ENCODE results near the gene TAF11. TPM values are rescaled to one million over a fixed set of nuclear protein-coding genes. Genes with fewer than 3 reads are reported as not detected.

Gene TAF11
- total RNA-seq, 2 donors from 2014 or later: 17.1 to 19.0 TPM

GRCh38 chr6:34877869-34878485 is 9.9 kb downstream of the TAF11 start:
- peaks cover 57% of the 10 kb centered on the region for H3K36me3 ChIP-seq
- H3K27ac ChIP-seq: no peak overlapping the region
- H3K4me3 ChIP-seq: no peak overlapping the region
- H3K9me3 ChIP-seq: no peaks in the 10 kb centered on the region
- no peak for DNase-seq (ENCODE audit: low spot score)
- TF ChIP-seq, protein P1, sequence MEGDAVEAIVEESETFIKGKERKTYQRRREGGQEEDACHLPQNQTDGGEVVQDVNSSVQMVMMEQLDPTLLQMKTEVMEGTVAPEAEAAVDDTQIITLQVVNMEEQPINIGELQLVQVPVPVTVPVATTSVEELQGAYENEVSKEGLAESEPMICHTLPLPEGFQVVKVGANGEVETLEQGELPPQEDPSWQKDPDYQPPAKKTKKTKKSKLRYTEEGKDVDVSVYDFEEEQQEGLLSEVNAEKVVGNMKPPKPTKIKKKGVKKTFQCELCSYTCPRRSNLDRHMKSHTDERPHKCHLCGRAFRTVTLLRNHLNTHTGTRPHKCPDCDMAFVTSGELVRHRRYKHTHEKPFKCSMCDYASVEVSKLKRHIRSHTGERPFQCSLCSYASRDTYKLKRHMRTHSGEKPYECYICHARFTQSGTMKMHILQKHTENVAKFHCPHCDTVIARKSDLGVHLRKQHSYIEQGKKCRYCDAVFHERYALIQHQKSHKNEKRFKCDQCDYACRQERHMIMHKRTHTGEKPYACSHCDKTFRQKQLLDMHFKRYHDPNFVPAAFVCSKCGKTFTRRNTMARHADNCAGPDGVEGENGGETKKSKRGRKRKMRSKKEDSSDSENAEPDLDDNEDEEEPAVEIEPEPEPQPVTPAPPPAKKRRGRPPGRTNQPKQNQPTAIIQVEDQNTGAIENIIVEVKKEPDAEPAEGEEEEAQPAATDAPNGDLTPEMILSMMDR (IDR thresholded peaks at IDR 0.05): no peak
- H3K27me3 ChIP-seq: no peaks in the 10 kb centered on the region
- H3K4me1 ChIP-seq: no peaks in the 10 kb centered on the region

GRCh38 chr6:34877259-34877658 is 10.6 kb downstream of the TAF11 start:
- H3K27me3 ChIP-seq: no peaks in the 10 kb centered on the region
- peaks cover 64% of the 10 kb centered on the region for H3K36me3 ChIP-seq
- H3K9me3 ChIP-seq: no peaks in the 10 kb centered on the region
- no peak overlapping the region for H3K27ac ChIP-seq
- no peaks in the 10 kb centered on the region for H3K4me1 ChIP-seq
- TF ChIP-seq, protein P1 (IDR thresholded peaks at IDR 0.05): no peak
- DNase-seq (ENCODE audit: low spot score): no peak
- no peak overlapping the region for H3K4me3 ChIP-seq

DNA sequence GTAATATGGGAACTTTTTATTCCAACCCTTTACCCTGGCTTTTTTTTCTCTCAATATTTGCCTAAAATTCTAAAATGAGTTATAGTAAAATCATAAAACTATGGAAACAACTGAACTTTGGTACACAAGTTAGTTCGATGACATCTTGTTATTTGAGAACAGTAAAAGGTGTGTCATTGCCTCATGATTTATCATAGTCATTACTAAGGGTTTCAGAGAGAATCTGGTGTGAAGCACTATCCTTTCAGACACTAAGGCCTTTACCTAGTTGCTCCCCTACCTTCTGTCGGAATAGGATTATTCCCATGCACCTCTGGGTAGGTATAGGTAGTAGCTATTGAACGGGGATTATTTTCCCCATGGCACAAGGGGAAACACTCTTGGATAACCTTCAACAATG is 11.4 kb downstream of the TAF11 start:
- H3K4me1 ChIP-seq: no peaks in the 10 kb centered on the region
- no peaks in the 10 kb centered on the region for H3K9me3 ChIP-seq
- peaks cover 65% of the 10 kb centered on the region for H3K36me3 ChIP-seq
- H3K27me3 ChIP-seq: no peaks in the 10 kb centered on the region
- H3K4me3 ChIP-seq: no peak overlapping the region
- TF ChIP-seq, protein P1 (IDR thresholded peaks at IDR 0.05): no peak
- no peak overlapping the region for H3K27ac ChIP-seq
- no peak for DNase-seq (ENCODE audit: low spot score)

DNA sequence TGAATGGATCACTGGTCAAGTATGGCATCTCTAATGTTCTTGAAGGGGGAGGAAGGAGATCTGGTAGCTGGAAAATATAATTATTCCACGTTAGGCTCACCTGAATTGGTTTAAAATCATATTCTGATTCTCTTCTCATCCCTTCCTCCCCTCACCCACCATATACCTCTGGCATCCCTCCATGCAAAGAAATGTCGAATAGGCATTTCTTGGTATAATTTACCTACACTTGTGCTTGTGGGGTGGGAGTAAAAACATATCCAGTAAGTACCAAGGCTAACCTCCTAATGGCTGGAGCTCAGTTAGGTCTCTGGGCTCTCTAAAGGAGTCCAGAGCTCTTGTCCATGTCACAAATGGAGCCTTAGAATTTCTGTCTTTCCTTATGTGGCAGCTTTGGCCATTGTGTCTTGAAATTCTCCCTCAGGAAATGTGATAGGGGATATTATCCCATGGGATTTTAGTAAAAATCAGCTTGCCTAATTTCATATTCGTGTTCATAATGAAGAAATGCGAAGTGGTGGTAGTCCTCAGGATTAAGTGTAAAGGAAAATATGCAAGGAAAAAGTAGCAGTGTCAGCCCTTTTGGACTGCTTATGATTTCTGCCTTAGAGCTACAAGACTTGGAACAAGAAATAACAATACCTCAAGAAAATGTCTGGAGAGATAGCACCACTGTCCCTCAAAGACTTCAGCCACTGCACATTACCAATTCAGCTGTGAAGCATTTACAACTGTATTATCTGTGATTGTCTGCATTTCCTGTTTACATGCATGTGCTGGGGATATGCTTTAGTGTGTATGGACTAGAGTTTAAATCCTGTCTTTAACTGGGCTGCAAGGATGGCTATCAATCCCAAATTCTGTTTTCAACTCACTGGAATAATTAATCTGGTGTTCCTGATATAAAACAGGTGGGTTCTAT is 12.3 kb downstream of the TAF11 start:
- H3K4me3 ChIP-seq: no peak overlapping the region
- TF ChIP-seq, protein P1 (IDR thresholded peaks at IDR 0.05): no peak
- peaks cover 71% of the 10 kb centered on the region for H3K36me3 ChIP-seq
- no peaks in the 10 kb centered on the region for H3K9me3 ChIP-seq
- H3K27me3 ChIP-seq: no peaks in the 10 kb centered on the region
- DNase-seq (ENCODE audit: low spot score): no peak
- no peak overlapping the region for H3K27ac ChIP-seq
- H3K4me1 ChIP-seq: no peaks in the 10 kb centered on the region

- DNase-seq (ENCODE audit: low spot score): no peak
- peaks cover 67% of the 10 kb centered on the region for H3K36me3 ChIP-seq
- H3K4me1 ChIP-seq: peaks cover 0 to 2% of the 10 kb centered on the region in 2 donors
- H3K4me3 ChIP-seq: no peak overlapping the region
- no peaks in the 10 kb centered on the region for H3K27me3 ChIP-seq
- TF ChIP-seq, protein P1 (IDR thresholded peaks at IDR 0.05): no peak
- no peak overlapping the region for H3K27ac ChIP-seq
- no peaks in the 10 kb centered on the region for H3K9me3 ChIP-seq
Measured at GRCh38 chr6:34872332-34872731, 15.5 kb downstream of the TAF11 start.

All from right atrium auricular region (tissue), 2 donors.